ENCODE results near the gene SLC8A1.

SLC8A1 gene

GRCh38 chr2:40451918-40452605 is at the start of gene SLC8A1:
Gene SLC8A1, minus strand, starts transcription at chr2:40452090.
- DNase-seq, result peak in 1 of 2 donors; percentile 39

- no peak for DNase-seq
Observed at GRCh38 chr2:40499437-40499836, 47.5 kb upstream of the SLC8A1 start.

GRCh38 chr2:40497251-40497859 is 45.5 kb upstream of the SLC8A1 start:
- no peak for DNase-seq

GRCh38 chr2:40489678-40489960 is 37.7 kb upstream of the SLC8A1 start:
- no peak for DNase-seq

- peak; percentile 66 to 80 for DNase-seq
Observed at GRCh38 chr2:40488927-40489677, 37.2 kb upstream of the SLC8A1 start.

GRCh38 chr2:40488101-40488601 is 36.3 kb upstream of the SLC8A1 start:
- peak in 1 of 2 donors; percentile 43 for DNase-seq

GRCh38 chr2:40487602-40488001 is 35.7 kb upstream of the SLC8A1 start:
- peak; percentile 87 to 94 for DNase-seq

- peak in 1 of 2 donors; percentile 72 for DNase-seq
Observed at GRCh38 chr2:40485854-40486253, 34.0 kb upstream of the SLC8A1 start.

GRCh38 chr2:40485318-40485717 is 33.4 kb upstream of the SLC8A1 start:
- DNase-seq, result peak in 1 of 2 donors; percentile 39

GRCh38 chr2:40483549-40484243 is 31.8 kb upstream of the SLC8A1 start:
- DNase-seq, result peak in 1 of 2 donors; percentile 16

- DNase-seq, result peak in 1 of 2 donors; percentile 40
Observed at GRCh38 chr2:40480596-40480995, 28.7 kb upstream of the SLC8A1 start.

- DNase-seq, result peak; percentile 88 to 97
Observed at GRCh38 chr2:40480073-40480472, 28.2 kb upstream of the SLC8A1 start.

GRCh38 chr2:40477361-40477760 is 25.5 kb upstream of the SLC8A1 start:
- DNase-seq, result peak in 1 of 2 donors; percentile 34

GRCh38 chr2:40476436-40476835 is 24.5 kb upstream of the SLC8A1 start:
- DNase-seq, result peak in 1 of 2 donors; percentile 15

GRCh38 chr2:40474306-40474705 is 22.4 kb upstream of the SLC8A1 start:
- peak; percentile 35 to 63 for DNase-seq

- peak in 1 of 2 donors; percentile 54 for DNase-seq
Observed at GRCh38 chr2:40471866-40472265, 20.0 kb upstream of the SLC8A1 start.

- peak; percentile 82 to 94 for DNase-seq
Observed at GRCh38 chr2:40470822-40471813, 19.2 kb upstream of the SLC8A1 start.

- no peak for DNase-seq
Observed at GRCh38 chr2:40466935-40467572, 15.2 kb upstream of the SLC8A1 start.

- DNase-seq, result no peak
Observed at GRCh38 chr2:40466332-40466906, 14.5 kb upstream of the SLC8A1 start.

- DNase-seq, result no peak
Observed at GRCh38 chr2:40463112-40463511, 11.2 kb upstream of the SLC8A1 start.

- DNase-seq, result no peak
Observed at GRCh38 chr2:40458271-40458794, 6.4 kb upstream of the SLC8A1 start.
